Measurements from ENCODE around the gene PDIA3.
"Not testable (repeated sequence)": the region's sequence is repeated elsewhere in the genome, so short reads cannot be mapped to it uniquely, and the experiment has no call there.

The PDIA3 gene

DNA sequence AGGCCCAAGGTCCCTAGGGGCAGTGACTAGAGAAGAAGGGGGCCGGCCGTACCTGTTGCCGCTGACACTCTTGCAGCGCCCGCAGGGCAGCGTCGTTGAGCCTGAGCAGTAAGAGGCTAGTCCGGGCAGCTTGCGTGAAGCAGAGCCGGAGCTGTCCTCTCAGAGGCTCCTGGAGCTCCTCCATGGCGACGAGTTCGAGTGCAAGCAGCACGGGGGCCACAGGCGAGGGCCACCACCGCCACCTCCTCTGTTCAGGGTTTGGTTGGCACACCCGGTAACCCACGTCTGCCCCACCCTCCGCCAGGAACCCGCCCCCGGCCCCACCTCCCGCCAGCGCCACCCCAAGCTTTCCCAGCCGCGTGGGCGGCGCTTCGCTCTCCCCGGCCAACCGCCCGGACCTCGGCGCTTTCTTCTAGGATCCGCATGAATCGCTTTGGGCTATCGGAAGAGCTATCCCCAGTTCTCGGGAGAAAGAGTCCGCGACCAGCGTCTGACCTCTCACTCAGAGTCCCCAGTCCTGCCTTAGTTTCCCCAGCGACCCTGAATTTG lies 30.6 kb downstream of the PDIA3 start, which contains the start of gene ELL3:
Gene ELL3 (minus strand): TSS at position 249 of the 549 bp plus-strand sequence. CDS start 65 bp downstream, at position 184.
- DNase-seq (ENCODE audit: low read depth): peak; percentile 69

DNA sequence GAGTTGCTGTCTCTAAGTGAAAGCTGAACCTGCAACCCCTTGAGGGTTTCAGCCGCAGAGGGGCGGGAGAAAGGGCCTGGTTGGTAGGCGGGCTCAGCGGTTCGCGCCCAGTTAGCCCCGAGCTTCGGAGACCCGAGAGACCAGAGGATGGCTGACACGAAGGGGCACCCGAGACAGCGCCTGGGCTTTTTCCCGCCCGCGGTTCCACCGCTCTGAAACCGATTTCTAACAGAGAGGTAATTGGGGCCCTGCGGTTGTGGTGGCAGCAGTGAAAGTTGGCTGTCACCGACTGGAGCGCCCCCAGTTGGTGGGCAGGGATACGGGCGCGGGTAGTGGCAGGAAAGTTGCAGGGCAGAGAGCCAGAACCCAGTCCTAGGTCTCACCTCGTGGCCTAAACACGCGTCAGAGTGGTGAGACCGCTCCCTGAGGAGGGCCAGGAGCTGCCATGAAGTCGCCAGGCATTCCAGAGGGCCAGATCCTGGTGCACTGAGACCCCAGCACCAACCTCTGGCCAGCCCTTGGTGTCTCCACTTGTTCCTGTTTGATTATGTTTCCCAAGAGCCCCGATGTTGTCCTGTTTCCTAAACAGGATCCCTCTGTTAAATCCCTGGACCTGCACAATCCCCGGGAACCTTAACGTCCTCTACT lies 31.2 kb downstream of the PDIA3 start:
- DNase-seq (ENCODE audit: low read depth): peak; percentile 73

DNA sequence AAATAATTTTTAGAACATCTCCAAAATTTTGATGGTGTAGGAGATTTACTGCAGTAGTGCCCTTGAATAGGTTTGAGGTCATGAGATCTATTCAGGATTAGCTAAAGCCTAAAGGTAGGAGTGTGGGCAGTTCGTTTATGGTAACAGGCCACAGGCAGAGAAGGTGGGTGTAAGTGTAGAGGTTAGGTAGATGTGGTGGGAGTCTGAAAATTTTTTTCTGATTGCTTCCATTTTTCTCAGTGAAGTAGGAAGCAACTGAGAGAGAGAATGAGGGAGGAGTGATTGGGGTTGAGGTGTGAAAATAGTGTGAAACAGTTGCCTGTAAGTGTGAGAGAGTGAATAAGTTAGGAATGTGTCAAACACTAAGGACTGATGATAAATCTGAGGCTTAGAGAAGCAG lies 32.8 kb downstream of the PDIA3 start:
- no peak for DNase-seq (ENCODE audit: low read depth)

DNA sequence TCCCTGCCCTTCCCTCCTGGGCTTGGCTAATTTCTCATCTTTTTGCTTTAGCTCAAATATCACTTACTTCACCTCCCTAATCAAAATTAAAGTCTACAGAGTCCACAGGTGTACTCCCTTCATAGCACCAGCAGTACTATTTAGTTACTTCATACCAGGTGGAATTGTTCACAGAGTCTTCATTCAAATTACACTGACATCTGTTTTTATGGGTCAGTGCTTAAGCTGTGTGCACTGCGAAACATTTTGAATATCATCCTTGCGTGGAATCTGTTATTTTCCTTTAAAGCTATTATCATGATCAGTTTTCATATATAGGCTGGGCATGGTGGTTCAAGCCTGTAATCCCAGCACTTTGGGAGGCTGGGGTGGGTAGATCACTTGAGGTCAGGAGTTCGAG lies 43.2 kb downstream of the PDIA3 start:
- no peak for DNase-seq (ENCODE audit: low read depth)

DNA sequence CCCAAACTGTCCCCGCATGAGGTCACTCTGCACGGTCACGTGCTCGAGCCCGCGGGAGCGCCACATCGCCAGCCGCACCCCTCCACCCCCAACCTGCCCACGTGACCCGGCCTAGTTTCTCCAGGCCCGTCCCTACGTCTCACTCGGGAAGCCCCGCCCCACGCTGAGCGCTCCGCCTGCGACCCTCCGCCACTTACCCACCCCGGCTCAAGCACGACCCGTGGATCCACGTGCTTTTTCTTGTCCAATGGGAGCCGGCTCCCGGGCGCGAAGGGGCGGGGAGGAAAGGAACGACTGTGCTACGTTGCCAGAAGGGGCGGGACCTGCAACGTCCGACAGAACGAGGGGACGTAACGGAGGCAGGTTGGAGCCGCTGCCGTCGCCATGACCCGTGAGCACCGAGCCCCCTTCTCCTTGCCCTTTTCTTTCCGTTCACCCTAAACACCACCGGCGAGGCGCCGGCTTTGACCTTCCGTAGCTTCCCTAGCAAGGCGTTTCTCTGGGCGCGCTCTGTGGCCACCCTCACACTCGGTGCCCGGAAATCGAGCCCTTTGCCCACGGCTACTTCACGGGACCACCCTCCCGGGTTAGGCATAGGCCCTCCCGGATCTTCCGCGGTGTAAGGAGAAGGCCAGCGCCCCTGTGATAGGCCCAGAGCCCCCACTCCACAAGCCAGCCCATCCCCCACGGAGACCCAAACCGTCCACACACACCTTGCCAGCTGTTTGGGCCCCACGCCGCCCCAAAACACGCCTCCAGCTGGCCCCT lies 45.9 kb downstream of the PDIA3 start, which contains the start of gene SERF2:
Gene SERF2 (plus strand): TSS at position 328 of the 768 bp plus-strand sequence. CDS start 57 bp downstream, at position 385.
- peak; percentile 100 for DNase-seq (ENCODE audit: low read depth)

DNA sequence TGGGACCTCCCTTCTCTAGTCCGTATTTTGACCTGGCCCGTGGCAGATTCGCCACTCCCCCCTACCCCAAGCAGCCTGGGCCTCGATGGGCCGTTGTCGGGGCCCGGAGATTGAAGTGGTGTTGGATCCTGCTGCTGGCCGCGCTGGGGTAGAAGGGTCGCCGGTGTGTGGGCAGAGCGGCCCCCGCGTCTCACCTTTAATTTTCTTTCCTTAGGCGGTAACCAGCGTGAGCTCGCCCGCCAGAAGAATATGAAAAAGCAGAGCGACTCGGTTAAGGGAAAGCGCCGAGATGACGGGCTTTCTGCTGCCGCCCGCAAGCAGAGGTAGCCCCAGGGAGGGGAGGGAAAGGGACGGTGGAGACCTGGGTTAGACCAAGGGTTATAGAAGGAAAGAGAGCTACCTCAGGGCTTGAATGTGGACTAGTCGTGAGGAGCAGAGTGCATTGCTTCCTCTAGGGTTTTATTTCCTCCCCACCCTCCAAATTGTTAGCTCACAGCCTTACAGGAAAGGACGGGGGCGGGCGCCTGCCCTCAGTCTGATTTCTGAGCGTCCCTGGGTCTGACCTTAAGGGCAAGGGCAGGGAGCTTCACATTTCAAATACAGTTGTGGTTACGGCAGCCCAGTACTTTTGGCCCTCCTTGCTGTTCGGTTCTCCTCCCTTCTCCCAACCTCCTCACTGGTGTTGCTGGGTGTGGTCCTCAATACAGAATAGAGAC lies 46.7 kb downstream of the PDIA3 start:
- no peak for DNase-seq (ENCODE audit: low read depth)

DNA sequence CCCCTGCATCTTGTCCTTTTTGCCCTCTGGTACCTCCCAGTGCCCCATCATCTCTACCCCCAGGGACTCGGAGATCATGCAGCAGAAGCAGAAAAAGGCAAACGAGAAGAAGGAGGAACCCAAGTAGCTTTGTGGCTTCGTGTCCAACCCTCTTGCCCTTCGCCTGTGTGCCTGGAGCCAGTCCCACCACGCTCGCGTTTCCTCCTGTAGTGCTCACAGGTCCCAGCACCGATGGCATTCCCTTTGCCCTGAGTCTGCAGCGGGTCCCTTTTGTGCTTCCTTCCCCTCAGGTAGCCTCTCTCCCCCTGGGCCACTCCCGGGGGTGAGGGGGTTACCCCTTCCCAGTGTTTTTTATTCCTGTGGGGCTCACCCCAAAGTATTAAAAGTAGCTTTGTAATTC lies 47.4 kb downstream of the PDIA3 start:
- no peak for DNase-seq (ENCODE audit: low read depth)

DNA sequence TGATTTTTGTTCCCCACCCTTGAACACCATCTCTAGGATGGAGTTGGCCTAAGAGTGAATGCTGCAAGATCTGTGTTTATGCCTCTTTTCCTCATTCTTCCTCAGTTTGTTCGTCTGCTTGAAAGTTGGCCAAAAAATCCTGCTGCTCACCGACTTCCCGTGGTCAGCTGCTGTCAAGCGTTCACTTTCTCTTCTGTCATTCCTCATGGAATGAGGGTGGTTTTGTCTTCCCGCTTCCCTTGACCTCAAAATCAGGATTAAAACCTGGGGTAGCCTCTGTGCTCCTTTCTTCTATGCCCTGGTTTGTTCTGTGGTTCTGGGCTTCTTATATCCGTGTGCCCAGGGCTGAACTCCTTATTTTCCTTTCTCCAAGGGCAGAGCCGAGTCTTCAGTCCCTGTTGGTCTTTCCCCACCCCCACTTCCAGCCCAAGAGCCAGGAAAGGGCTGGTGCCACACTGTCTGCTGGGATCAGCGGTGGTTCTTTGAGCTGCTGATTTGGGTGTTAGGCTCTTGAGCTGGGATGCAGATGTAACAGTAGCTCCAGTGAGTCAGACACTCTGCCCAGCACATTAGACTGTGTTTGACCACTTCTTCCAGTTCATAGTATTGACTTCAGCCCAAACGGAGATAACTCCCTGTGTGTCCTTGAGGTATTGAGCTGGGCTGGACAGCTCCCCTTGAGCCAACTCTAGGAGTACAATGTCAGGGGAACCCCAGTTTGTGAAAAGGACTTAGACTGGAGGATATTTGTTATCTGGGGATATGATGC lies 48.2 kb downstream of the PDIA3 start:
- DNase-seq (ENCODE audit: low read depth): no peak

DNA sequence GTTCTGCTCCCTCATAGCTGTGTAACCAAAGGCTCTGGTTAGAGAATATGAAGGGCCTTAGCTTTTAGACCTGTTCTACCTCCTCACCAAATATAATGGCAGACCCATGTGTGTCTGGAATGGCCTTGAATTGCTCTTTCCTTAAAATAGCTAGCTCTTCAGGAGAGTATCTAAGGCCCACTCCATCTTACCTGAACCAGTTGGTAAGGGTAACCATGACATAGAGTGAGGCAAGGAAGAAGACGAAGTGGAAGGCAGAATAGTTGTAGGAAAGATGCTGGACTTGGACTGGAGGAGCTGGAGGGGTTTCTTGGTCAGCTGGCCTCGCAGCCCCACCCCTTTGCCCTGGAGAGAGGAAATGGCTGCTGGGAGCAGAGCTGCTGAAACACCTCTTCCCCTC lies 49.0 kb downstream of the PDIA3 start:
- DNase-seq (ENCODE audit: low read depth): no peak

DNA sequence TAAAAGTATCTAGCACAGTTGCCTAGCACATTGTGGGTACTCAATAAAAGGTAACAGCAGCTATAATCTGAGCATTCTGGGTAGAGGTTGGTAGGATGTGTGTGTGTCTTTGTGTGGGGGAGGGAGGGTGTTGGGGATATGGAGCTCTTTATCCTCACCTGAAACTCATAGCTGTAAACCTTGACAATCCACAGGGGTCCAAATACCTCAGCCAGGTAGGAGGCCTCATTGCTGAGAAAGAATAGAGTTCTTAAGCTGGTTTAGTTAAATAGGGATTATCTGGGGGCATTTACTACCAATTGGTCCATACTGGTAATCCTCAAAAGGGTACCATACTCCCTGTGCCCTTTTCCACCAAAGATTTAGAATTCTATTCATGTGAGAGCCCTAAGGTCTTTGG lies 49.8 kb downstream of the PDIA3 start:
- DNase-seq (ENCODE audit: low read depth): no peak

DNA sequence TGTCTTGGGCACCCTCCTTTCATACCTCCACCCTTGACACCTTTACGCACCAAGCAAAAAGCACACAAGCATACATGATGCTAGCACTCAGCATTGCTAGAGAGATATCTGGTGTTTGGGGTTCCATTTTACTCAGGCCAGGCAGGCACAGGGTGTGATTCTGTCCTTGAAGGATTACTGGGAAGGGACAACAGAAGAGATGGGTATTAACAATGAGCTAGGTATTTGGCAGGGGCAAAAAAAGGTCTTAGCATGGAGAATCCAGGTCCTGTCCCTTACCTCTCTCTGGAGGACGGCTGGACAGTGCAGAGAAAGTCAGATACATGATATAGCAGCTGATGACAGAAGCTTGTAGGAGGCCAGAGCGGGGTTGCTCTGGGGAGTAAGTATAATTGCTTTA lies 50.3 kb downstream of the PDIA3 start:
- no peak for DNase-seq (ENCODE audit: low read depth)

DNA sequence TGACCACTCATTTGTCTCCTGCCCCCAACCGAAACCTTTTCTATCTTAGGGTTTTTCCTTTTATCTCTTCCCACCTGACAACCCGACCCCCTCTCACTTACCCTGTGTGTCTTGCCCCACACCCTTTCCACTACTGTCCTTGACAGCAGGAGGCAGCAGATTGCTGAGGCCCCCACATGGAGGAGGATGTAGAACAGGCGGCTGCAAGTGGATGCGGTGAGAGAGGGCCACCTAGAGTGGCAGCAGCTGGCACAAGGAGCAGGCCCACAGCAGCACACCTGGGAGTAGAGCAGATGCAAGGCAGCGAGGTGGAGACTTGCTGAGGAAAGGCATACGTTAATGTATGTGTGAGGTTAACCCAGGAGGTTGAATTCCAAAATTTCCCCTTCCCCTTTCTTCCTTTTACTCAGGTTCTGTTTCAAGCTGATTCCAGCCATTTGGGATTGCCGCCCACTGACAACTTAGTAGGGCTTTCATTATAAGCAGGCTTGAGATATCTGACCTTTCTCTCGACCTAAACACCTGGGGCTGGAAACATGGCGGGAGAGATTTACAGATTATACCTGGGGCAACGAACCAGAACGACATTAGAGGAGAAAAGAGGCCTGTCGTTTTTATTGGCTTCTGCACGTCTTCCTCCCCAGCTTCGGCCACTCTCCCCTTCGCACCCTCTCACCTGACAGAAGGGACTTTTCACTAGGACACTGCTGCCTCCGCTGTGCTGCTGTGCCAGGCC lies 53.1 kb downstream of the PDIA3 start:
- no peak for DNase-seq (ENCODE audit: low read depth)

DNA sequence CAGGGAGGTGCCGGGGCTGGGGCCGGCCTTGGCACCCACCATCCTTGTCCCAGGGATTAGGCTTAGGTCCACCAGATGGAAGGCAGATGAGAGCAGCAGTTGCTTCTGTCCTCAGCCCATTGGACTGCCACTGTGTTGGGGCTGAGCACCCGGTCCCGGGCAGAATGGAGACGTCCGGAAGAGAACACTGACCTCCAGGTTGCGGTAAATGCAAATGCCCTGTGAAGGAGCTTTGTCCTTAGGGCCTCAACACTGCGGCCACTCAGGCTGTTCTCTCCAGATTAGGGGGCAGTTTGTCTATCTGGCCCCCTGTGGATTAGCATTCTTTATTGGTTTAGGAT lies 53.7 kb downstream of the PDIA3 start, which contains the start of gene SERINC4:
Gene SERINC4 (minus strand): TSS at position 276 of the 341 bp plus-strand sequence. CDS start 234 bp downstream, at position 42.
- DNase-seq (ENCODE audit: low read depth): no peak

DNA sequence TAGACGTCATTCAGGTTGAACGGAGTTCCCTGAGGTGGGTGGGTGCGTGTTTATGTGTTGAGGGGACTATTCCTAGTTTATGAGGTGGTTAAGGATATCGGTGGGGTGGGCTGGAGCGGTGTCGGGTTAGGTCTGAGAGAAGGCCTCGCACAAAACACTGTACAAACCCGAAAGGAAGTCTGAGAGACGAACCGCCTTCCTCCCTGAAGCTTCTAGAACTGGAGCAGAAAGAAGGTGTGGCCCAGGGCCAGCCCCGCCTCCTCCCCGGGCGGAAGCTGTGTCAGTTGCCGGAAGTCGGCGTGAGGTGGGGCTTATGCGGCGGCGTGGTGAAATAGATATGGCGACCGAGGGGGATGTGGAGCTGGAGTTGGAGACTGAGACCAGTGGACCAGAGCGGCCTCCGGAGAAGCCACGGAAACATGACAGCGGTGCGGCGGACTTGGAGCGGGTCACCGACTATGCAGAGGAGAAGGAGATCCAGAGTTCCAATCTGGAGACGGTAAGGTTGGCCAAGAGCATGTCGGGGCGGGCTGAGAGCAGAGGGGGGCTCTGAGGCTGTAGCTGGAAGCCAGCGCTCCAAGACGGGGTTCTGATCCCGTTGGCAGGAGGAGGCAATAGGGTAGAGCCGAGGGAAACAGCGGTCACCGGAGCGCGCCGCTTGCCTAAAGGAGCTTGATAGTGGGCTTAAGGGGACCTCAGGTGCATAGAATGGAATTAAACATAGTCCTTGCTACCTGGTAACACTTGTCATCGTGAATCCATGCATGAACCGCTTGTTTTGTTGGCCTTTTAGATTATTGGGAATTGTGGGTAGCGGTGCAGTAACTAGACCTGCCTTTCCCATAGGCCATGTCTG lies 54.3 kb downstream of the PDIA3 start, which contains the start of gene HYPK:
Gene HYPK (plus strand): TSS at position 314 of the 856 bp plus-strand sequence. CDS start 24 bp downstream, at position 338.
- peak; percentile 84 for DNase-seq (ENCODE audit: low read depth)

DNA sequence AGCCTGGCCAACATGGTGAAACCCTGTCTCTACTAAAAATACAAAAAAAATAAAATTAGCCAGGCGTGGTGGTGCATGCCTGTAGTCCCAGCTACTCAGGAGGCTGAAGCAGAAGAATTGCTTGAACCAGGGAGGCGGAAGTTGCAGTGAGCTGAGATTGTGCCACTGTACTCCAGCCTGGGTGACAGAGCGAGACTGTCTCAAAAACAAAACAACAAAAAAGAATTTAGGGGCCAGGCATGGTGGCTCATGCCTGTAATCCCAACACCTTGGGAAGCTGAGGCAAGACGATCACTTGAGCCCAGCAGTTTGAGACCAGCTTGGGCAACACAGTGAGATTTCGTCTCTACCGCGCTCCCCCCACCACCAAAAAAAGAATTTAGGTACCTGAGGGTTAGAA lies 56.4 kb downstream of the PDIA3 start:
- DNase-seq (ENCODE audit: low read depth): not testable (repeated sequence)

DNA sequence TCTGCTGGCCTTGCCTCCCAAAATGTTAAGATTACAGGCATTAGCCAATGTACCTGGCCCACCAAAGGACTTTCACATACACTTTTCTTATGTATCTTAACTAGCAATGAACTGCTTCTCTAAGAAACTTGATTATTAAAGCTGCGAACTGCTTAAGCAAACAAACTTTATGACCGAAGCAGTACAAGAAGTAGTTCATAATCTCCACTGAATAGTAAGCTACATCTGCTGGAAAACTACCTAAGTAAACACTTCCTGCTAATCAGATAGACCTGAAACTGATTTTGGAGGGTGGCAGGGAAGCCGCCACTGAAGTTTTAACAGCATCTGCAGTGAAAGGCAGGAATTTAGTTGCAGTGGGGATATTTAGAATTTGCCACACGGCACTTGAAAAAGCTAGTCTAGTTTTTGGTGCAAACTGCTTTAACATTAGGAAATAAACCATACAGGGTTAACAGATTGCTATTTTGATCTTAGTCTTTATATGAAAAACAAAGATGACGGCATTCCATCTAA lies 62.3 kb downstream of the PDIA3 start:
- no peak for DNase-seq (ENCODE audit: low read depth)

DNA sequence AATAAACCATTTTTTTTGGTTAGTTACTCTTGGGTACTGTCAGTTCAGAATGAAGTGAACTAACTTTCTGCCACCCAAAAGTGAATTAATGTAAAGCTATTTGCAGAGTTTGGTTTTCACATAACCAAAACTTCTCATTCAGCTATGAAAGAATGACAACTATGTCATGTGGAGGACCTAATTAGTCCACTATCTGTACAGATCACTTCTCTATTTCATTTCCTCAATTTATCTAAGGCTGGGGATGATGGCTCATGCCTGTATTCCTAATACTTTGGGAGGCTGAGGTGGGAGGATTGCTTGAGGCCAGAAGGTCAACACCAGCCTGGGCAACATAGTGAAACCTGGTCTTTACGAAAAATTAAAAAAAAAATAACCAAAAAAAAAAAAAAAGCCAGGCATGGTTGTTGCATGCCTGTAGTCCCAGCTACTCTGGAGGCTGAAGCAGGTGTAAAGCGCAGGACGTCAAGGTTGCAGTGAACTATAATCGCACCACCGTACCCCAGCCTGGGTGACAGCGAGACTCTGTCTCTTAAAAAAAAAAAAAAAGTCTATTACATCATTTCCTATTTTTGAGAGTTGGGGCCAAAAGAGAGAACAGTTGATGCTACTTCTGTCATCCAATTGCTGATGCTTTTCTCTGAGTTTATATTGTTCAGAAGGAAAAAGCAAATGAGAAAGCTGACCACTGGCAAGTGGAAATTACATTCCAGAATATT lies 62.9 kb downstream of the PDIA3 start:
- DNase-seq (ENCODE audit: low read depth): no peak

DNA sequence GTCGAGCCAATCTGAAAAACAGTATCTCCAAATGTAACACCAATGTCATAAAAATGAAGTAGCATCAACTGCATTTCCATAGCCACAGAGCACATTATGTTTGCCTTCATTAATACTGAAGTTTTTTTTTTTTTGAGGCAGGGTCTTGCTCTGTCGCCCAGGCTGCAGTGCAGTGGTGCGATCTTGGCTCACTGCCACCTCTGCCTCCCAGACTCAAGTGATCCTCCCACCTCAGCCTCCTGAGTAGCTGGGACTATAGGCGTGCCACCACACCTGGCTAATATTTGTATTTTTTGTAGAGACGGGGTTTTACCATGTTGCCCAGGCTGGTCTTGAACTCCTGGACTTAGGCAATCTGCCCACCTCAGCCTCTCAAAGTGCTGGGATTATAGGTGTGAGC lies 68.8 kb downstream of the PDIA3 start:
- DNase-seq (ENCODE audit: low read depth): not testable (repeated sequence)

DNA sequence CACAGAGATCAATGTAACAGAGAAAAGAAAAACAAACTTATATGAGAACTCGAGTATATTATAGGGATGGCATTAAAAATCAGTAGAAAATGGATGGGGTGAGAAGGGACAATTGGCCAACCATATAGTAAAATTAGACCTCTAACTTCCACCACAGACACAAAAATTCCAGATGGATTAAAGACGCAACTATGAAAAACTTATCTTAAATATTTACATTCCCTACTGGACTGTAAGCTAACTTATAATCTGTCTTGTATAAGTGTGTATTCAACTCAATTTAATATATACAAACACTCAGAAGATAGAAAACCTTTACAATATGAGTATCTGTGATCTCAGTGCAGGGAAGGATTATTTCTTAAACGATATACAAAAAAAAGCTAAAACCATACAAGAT lies 75.3 kb downstream of the PDIA3 start:
- DNase-seq (ENCODE audit: low read depth): no peak

All from stimulated activated CD8-positive, alpha-beta memory T cell treated with anti-CD3 and anti-CD28 coated beads, Interleukin-12 subunit alpha, Interleukin-12 subunit beta, amount 100 ng/mL, for 4 hours (primary cell).